Measurements from ENCODE around the gene RAB22A.

Gene RAB22A, protein sequence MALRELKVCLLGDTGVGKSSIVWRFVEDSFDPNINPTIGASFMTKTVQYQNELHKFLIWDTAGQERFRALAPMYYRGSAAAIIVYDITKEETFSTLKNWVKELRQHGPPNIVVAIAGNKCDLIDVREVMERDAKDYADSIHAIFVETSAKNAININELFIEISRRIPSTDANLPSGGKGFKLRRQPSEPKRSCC

DNA sequence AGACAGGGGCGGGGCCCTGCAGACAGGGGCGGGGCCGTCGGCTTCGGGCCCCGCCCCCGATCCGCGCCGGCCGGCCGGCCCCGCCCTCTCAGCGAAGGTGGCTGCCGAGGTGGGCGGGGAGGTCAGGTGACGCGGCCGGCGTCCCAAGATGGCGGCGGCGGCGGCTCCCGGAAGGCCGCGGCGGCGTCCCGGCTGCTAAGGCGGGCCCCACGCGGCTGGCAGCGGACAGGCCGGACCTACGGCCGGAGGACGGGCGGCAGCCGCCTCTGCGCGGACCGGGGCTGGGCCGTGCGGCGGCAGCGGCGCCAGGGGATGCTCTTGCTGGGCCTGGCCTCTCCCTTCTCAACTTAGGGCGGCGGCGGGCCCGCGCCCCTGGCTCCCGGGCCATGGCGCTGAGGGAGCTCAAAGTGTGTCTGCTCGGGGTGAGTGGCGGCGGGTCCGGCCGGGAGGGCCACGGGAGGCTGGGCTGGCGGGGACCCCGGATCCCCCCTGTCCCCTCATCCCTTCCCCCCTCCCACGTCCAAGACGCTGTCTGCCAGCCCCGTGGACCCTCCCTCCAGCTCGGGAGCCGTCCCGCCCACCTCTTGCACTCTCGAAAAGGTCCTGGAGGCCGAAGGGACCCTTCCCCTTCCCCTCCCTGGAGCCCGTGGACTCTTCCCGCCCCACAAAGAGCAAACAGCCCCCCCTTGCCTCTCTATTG is at the start of gene RAB22A:
TSS of gene RAB22A (plus strand) at position 125 of the 700 bp plus-strand sequence. CDS start at position 387, 262 bp downstream.
- peak; percentile 75 to 82 (median 79) for DNase-seq

DNA sequence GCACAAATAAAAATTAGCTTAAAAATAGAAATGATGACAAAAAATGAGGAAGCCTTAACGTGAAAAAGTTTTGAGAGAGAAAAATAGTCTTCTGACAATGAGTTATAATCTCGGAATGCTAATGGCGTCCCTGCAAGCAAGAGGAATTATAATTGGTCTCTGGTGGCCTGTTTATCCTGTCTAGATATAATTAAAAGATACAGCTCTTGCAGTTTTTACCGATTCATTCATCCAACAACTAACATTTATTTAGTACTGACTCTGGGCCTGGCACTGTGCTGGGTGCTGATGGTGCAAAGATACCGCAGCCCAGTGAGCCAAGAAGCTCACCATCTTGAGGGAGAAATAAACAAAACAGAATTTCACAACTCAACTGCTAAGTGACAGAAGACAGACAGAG is 49.5 kb upstream of the RAB22A start:
- DNase-seq = no peak

DNA sequence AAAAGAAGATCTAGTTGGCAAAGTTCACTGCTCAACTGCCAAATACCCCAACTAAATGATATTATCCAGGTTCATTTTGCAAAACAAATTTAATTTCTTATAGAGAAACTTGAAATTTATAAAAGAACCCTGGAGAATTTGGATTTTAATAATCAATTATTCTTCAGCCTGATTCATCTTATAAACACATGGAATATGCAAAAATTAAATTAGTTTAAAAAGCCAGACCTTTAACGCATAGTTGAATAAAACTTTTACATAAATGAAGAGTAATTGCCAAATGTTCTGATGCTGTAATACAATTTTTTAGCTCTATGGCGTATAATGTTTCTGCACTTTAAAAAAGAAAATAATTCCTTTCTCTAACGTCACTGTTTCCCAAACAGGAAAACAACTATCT is 47.9 kb upstream of the RAB22A start:
- DNase-seq = no peak

DNA sequence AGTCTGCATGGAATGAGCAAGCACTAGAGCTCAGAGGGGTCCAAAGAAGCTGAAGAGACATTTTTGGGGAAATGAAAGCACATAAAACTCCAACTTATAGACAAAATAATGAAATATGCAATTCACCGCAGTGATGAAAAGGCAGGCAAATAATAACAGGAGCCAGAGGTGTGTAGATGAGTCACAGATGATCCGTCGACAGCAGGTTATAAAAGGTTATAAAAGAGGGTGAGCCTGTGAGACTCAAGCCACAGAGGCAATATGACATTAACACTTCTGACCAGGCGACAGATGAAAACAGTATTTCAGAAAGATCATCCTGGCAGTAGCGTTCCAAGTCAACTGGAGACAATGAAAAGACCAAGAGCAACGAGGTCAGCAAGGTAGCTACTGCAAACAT is 45.2 kb upstream of the RAB22A start:
- DNase-seq = no peak

DNA sequence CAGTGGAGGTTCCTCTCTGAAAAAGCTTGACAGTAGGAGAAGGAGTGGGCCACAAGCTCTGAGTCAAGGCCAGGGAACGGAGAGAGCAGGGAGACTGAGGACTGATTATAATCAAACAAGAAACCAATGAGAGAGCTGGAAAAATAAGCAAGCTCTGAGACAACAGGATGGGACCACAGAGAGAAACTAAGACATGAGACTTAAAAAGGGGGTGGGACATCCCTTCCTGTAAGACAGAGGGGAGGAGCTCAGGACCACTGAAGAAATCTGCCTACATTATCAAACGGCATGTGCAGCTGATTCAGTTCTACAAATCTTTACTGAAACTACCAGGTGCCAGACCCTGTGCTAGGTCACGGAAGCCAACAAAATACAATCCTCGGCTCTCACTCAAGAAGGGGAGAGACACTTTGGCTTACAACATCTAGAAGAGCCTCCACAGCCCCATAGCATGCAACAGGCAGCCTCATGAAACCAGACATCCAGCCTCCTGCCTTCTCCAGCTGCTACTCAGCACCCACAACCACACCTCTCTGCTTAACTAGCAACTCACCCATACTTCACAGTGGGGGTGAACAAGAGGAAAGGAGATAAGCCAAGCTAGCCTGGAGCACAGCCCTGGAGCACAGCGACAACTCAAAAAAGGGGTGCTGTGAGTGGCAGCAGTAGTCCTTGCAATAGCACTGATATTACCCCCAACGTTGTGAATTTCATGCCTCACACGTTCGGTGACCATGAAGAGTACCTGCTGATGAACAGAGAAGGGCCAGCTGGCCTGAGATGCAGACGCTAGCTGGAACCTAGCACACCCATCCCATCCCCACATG is 41.9 kb upstream of the RAB22A start:
- no peak for DNase-seq

DNA sequence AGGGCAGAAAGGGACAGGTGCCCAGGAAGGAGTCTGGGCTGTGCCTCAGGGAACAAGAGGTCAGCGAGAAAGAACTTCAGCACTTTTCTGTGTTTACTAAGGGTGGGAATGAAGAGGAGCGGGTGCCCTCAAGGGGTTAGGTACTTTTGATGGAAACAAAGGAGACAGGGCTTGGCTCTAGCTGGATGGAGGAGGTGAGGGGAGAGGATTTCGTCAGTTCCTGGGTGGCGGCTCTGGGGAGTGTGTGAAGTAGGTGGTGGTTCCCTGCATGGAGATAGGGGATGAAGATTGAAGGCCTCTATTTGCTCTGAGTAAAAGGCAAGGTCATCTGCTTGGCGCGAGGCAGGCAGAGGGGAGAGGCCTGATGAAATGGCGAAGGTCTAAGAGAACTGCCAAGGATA is 41.1 kb upstream of the RAB22A start:
- DNase-seq = no peak

DNA sequence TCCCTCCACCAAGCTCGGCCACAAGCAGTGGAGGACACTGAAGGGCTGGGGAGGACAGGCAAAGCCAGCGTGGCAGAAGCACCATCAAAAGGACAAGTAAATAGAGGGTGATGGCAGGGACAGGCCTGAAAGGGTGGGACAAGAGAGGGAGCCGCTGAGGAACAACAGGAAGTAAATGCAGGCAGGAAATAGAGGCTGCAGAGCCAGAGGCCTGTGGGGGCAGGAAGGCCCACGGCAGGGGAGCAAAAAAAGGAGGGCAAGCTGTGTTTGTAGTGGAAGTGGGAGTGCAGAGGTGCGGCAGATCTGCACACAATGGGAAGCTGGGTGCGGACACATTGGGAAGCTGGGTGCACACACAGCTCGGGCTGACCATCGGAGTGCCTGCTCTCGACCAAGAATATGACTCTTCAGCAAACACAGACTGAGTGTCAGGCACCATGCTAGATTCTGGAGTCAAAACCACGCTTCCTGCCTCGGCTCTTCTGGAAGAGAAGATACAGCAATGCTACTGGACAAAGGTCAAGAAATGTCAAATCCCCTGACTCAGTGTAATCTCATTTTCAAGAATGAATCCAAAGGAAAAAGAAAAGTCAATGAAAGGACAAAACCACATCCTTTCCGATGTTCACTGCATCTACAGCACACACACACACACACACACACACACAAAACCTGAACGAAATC is 40.4 kb upstream of the RAB22A start:
- DNase-seq = no peak

DNA sequence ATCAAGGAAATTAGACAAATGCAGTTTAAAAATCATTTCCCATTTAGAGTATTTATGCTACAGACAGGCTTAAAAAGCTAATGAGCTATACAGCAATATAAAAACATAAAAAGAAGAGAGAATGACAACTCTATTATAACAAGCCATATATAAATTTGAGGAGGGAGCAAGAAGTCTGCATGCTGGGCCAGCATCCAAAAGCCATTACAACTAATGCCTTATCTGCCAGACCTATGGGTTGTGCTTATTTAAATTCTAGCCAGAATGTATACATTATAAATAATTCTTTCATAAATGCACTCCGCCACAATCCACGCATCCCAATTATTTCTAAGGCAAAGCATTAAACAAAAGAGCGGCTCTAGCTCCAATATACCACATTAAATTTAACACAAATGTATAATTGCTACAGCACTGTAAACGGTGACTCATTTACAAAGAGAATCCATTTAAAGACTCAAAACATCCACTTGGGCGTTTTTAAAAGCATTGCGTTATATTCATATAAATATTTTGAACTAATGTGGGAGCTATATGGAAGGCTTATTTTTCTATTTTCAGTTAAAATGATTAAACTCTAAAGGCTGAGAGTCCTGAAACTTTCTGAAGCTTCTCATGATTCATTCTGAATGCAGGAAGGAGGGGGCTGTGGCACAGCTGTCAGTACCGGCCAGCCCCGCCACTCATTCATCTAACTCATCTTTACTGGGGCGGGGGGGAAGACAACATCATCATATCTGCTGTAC is 37.7 kb upstream of the RAB22A start:
- peak in 2 of 3 experiments; percentile 5 to 36 for DNase-seq

DNA sequence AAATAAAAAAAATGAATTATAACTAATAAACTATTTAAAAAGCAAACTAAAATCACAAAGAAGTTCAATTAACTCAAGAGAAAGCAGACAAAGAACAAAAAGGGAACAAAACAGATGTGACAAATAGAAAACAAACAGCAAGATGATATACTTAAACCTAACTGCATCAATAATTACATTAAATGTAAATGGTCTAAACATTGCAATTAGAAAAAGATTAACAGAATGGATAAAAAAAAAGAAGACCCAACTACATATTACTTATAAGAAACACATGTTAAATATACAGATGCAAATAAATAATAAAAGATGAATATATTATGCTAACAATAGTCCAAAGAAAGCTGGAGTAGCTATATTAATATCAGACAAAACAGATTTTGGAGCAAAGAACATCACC is 35.1 kb upstream of the RAB22A start:
- no peak for DNase-seq

DNA sequence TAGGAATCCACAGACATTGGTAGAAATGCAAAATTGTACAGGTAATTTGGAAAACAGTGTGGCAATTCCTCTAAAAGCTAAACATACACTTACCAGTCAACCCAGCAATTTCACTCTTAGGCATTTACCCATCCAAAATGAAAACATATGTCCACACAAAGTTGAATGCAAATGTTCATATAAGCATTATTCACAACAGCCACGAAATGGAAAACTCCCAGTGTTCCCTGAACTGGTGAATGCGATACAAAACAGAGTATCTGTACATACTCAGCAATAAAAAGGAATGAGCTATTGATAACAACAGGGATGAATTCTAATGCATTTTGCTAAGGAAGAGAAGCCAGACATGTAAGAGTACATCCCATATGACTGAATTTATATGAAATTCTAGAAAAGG is 32.4 kb upstream of the RAB22A start:
- no peak for DNase-seq

DNA sequence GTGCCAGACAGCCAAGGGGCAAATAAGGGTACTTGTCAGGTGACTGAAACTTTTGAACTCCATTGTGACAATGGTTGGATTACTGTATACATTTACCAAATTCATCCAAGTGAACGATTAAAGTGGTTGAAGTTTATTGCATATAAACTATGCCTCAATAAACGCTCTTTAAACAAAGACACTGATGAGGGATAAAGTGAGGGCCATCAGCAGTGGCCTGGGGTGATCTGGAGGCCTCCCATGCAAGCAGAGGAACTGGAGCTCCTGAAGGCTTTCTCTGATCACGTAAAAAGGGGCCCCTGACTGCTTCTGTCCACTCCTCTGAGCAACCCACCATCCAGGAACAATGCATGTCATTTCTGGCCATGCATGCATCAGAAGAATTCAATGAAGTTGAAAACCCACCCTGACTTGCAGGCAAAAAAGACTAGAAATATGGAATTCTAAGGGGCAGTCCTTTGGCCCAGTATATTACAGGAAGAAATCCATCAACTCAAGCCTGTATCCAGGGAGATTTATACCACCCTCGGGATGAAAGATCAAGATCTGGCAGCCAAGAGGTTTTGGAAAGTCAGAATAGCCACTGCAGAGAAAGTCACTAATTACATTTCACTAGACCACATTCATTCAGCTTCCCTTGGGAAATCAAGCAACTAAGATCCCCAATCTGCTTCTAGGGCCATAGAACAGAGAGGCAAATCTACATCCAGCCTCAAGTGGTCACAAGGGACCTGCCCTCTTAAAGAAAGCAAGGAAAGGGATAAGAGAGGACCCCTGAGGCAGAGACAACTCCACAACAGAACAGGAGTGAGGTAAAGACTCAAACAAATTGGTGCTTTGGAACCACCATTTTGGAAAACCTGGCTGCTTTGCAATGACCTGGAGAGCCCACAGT is 31.7 kb upstream of the RAB22A start:
- DNase-seq = peak in 1 of 3 experiments; percentile 86

DNA sequence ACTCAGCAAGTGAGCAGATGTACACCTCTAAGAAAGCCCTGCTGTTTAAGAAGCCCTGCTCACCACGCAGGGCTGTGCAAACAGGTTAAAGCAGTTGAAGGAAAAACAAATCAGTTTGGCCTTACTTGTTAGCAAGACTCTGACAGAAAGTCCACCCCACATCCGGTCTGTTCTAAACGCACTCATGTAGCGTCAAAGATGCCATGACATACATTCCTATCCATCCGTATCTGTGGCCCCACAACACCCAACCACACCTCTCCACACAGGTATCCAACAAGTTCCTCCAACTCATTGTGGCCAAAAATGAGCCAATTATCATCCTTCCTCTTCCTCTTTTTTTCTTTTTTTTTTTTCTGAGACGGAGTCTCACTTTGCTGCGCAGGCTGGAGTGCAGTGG is 22.8 kb upstream of the RAB22A start:
- DNase-seq = no peak

DNA sequence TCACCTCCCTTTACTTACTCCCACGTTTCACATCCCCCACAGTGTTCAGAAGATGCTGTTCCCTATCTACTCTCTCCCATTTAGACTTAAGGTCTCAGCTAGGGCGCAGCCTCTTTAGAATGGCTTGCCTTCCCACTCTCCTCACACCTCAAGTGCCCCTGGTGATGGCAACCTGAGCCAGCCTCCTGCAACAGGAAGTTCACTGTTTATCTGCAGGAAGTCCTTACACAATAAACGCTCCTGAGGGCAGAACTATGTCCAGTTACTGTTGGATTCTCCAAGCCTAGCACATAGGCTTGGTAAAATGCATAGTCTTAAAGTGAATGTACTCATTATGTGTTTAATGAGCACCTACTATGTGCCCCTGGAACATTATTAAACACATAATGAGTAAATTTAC is 21.9 kb upstream of the RAB22A start:
- no peak for DNase-seq

DNA sequence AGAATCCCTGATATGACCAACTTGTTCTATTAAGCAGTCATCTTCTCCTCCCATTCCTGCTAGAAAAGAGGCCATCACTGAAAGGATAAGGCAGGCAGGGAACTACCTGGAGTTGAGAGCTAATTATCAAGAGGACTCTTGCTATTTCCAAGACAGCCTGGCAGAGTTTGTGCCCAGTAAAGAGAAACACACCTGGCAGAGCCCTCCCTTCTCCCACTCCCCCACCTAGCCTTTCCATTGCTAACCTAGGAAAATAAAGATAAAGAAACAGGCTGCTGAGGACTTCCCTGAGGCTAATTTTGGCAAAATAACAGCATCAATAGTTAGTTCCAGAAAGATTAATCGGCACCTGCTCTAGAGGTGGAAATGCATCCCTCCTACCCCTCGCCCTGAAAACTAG is 20.4 kb upstream of the RAB22A start:
- no peak for DNase-seq

DNA sequence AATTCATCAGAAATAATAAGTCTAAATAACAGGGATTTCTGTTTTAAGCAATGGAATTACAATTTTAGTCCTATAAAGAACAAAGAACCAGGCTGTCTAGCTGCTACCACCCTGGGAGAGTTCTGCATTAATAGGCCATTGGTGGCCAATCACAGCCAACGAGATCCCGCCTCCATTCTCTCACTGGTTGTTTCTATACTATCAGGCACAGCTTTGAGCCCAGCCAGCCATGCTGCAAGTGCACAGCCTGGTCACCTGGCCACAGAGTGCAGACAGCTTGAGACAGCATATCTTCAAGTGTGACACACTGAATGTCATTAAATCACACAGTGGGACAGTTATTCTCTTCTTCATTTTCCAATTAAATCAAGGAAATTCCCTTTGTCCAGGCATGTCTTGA is 16.1 kb upstream of the RAB22A start:
- DNase-seq = peak in 2 of 3 experiments; percentile 12 to 51

DNA sequence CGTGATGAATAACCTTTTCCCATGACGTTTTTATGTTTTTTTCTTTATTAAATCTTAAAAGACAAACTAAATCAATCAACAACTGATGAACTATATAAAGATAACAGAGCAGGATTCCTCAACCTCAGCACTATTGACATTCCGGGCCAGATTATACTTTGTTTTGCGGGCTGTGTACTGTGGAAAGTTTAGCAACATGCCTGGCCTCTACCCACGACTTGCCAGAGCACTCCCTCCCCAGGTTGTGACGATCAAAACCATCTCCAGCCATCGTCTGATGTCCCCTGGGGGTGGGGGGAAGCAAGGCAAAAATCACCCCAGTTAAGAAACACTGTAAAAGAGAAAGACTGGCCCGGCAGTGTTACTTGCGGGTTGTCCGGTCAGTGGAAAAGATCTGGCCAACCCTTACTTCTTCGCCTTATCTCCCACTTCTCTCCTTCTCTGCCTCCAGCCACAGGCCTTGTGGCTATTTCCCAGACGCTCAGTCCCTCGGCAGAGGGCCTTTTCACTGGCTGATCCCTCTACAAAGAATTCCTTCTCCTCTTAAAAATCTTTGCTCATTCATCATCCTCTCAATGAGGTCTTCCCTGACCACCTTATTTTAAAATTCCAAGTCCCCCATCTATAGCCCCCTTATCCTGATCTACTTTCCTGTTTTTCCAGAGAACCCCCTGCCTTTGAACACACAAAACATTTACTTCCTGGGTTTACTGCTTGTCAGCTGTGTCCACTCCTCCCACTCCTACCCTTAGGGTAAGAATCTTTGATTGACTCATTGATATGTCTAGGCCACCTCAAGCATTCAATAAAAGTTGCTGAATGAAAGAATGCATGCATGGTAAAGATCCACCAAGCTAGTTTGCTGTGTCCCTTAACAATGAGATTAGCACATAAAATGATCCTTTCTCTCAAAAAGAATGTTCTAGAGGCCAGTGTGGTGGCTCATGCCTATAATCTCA is 14.7 kb upstream of the RAB22A start:
- no peak for DNase-seq

DNA sequence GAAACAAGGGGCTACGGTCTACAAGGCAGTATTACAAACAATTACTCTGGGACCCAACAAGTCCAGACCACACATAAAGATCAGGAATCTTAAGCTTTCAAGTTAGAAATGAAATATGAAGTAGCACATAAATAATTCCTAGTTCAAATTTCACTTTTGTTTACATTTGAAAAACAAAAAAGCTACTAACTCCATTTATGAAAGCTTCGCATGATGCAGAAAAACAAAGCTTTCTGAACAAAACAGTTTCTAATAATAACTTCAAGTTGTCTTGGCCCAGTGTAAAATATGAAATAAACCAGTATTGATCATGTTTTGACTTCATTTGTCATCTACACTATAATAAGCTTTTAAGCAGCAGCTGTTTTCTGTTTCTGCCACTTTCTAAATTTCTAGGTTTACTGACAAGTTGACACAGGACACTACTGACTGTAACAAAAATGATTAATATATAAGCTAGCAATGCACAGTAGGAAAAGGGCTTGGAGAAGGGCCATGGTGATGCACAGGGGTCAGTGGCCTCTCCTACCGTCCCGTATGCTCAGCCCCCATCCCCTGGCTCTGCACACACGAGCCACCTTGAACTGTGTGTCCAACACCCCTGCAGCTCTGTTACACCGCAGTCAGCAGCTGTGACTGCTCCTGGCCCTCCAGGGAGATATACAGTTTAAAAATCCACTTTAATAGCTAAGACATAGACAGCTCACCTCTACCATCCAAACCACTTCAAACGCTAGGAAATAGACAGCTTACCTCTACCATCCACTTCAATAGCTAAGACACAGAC is 13.3 kb upstream of the RAB22A start:
- DNase-seq = peak in 1 of 3 experiments; percentile 58

DNA sequence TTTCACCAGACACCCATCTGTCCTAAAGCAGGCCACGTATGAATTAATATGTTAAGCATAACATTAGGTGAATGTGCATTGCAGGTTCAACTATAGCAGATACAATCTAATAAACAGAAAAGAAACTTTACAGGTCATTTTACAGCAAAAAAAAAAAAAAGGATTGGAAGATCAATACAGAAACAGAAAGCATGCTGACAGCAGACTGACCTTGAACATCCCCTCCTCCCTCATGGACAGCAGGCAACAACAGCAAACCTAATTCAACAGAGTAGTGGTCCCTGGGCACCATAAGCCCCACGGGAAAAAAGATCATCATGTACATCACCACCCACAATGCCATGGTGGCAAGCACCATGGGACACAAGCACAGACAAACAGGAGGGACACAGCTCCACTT is 12.1 kb upstream of the RAB22A start:
- DNase-seq = no peak

DNA sequence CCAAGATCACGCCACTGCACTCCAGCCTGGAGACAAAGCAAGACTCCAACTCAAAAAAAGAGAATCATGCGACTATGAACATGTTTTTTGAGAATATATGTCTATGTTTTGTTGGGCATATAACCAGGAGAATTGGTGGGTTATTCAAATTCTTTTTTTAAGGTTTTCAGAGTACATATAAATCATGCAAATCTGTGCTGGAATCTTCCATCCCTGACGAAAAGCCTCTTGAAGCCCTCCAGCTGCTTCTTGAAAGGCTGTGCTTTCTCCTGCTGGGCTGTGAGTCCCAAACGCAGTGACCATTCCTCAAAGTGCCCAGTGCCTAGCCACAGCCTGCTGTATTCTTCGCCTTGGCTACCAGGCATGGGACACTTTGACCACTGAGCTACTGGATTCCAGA is 9.2 kb upstream of the RAB22A start:
- no peak for DNase-seq

All from NCI-H1417 (cell line).